ENCODE results near the gene TLE5.

TLE5 gene

GRCh38 chr19:3061182-3062161, 823 bp downstream of the TLE5 start:
- peaks cover 2% of the 10 kb centered on the region for H3K36me3 ChIP-seq (ENCODE audit: control insufficient read depth, insufficient read depth, low read length)
- no peak for DNase-seq
- no CpG with 5 or more reads among the region's 88 CpGs for WGBS (ENCODE audit: extremely low coverage, insufficient coverage, low lambda C conversion rate)

GRCh38 chr19:3060857-3061181, 1.5 kb downstream of the TLE5 start:
- peak overlapping the region; percentile 16 for H3K4me3 ChIP-seq (ENCODE audit: low read length)
- no CpG with 5 or more reads among the region's 4 CpGs for WGBS (ENCODE audit: extremely low coverage, insufficient coverage, low lambda C conversion rate)
- peak overlapping the region; percentile 91 for H3K18ac ChIP-seq (ENCODE audit: low read length)
- no peak overlapping the region for H3K23ac ChIP-seq (ENCODE audit: low read length)
- no peak overlapping the region for H2BK15ac ChIP-seq (replicated peaks; ENCODE audit: low read depth)
- H4K8ac ChIP-seq (ENCODE audit: low read depth, low read length): peak overlapping the region; percentile 96
- no peak overlapping the region for H3K27ac ChIP-seq (ENCODE audit: low read depth, low read length)
- H2BK120ac ChIP-seq (ENCODE audit: low read depth, low read length): no peak overlapping the region
- H2AK5ac ChIP-seq (ENCODE audit: low read length): no peak overlapping the region
- peaks cover 2% of the 10 kb centered on the region for H3K36me3 ChIP-seq (ENCODE audit: control insufficient read depth, insufficient read depth, low read length)
- no peak for DNase-seq
- H3K4me2 ChIP-seq (ENCODE audit: low read length): peak overlapping the region; percentile 2
- H3K4ac ChIP-seq (ENCODE audit: low read depth, low read length): no peak overlapping the region
- H2BK5ac ChIP-seq (ENCODE audit: low read length): no peak overlapping the region
- no peak overlapping the region for H4K5ac ChIP-seq (ENCODE audit: low read length)
- H3K56ac ChIP-seq (ENCODE audit: low read length): peak overlapping the region; percentile 89
- no peaks in the 10 kb centered on the region for H3K27me3 ChIP-seq (ENCODE audit: insufficient read depth, low read length, poor library complexity)
- peak overlapping the region; percentile 88 for H3K9ac ChIP-seq (ENCODE audit: low read length)
- H3K4me1 ChIP-seq (ENCODE audit: control insufficient read depth, low read depth, low read length): peaks cover 2% of the 10 kb centered on the region
- H3K79me1 ChIP-seq (ENCODE audit: low read length): peaks cover 5% of the 10 kb centered on the region
- H3K79me2 ChIP-seq (ENCODE audit: control insufficient read depth, insufficient read depth, low read length): no peaks in the 10 kb centered on the region

More at GRCh38 chr19:3061182-3062161, 823 bp downstream of the TLE5 start:
- H2BK15ac ChIP-seq (replicated peaks; ENCODE audit: low read depth): no peak overlapping the region
- no peak overlapping the region for H4K5ac ChIP-seq (ENCODE audit: low read length)
- peaks cover 2% of the 10 kb centered on the region for H3K4me1 ChIP-seq (ENCODE audit: control insufficient read depth, low read depth, low read length)
- H2BK5ac ChIP-seq (ENCODE audit: low read length): no peak overlapping the region
- peak overlapping the region; percentile 62 for H2BK120ac ChIP-seq (ENCODE audit: low read depth, low read length)
- peak overlapping the region; percentile 89 for H3K56ac ChIP-seq (ENCODE audit: low read length)
- no peak overlapping the region for H3K23ac ChIP-seq (ENCODE audit: low read length)
- H4K8ac ChIP-seq (ENCODE audit: low read depth, low read length): peak overlapping the region; percentile 96
- peak overlapping the region; percentile 91 for H3K18ac ChIP-seq (ENCODE audit: low read length)
- peak overlapping the region; percentile 69 for H3K4me3 ChIP-seq (ENCODE audit: low read length)
- no peaks in the 10 kb centered on the region for H3K79me2 ChIP-seq (ENCODE audit: control insufficient read depth, insufficient read depth, low read length)
- peak overlapping the region; percentile 59 for H3K27ac ChIP-seq (ENCODE audit: low read depth, low read length)
- H3K79me1 ChIP-seq (ENCODE audit: low read length): peaks cover 5% of the 10 kb centered on the region
- no peaks in the 10 kb centered on the region for H3K27me3 ChIP-seq (ENCODE audit: insufficient read depth, low read length, poor library complexity)
- H3K4ac ChIP-seq (ENCODE audit: low read depth, low read length): peak overlapping the region; percentile 90
- H3K9ac ChIP-seq (ENCODE audit: low read length): peak overlapping the region; percentile 88
- peak overlapping the region; percentile 50 for H3K4me2 ChIP-seq (ENCODE audit: low read length)
- H2AK5ac ChIP-seq (ENCODE audit: low read length): no peak overlapping the region

GRCh38 chr19:3059653-3060052, 2.6 kb downstream of the TLE5 start:
- Histone ChIP-seq H3K79me1 (ENCODE audit: low read length) (peaks cover 5% of the 10 kb centered on the region), H3K4me3 (ENCODE audit: low read length) (no peak overlapping the region), H3K9ac (ENCODE audit: low read length) (no peak overlapping the region), H2BK15ac (replicated peaks; ENCODE audit: low read depth) (no peak overlapping the region), H3K4me1 (ENCODE audit: control insufficient read depth, low read depth, low read length) (peaks cover 2% of the 10 kb centered on the region), H3K4ac (ENCODE audit: low read depth, low read length) (no peak overlapping the region), H4K5ac (ENCODE audit: low read length) (no peak overlapping the region), H2BK120ac (ENCODE audit: low read depth, low read length) (no peak overlapping the region), H3K18ac (ENCODE audit: low read length) (no peak overlapping the region), H2BK5ac (ENCODE audit: low read length) (no peak overlapping the region), H3K79me2 (ENCODE audit: control insufficient read depth, insufficient read depth, low read length) (no peaks in the 10 kb centered on the region), H3K27ac (ENCODE audit: low read depth, low read length) (no peak overlapping the region), H3K23ac (ENCODE audit: low read length) (no peak overlapping the region), H3K56ac (ENCODE audit: low read length) (no peak overlapping the region), H3K4me2 (ENCODE audit: low read length) (no peak overlapping the region), H2AK5ac (ENCODE audit: low read length) (no peak overlapping the region), H3K36me3 (ENCODE audit: control insufficient read depth, insufficient read depth, low read length) (peaks cover 5% of the 10 kb centered on the region), H4K8ac (ENCODE audit: low read depth, low read length) (no peak overlapping the region), H3K27me3 (ENCODE audit: insufficient read depth, low read length, poor library complexity) (no peaks in the 10 kb centered on the region)
- no CpG with 5 or more reads among the region's 16 CpGs for WGBS (ENCODE audit: extremely low coverage, insufficient coverage, low lambda C conversion rate)
- no peak for DNase-seq

- peaks cover 2% of the 10 kb centered on the region for H3K4me1 ChIP-seq (ENCODE audit: control insufficient read depth, low read depth, low read length)
These were observed 3.4 kb downstream of the TLE5 start for GRCh38 chr19:3058821-3059314.

GRCh38 chr19:3058009-3058820, 4.1 kb downstream of the TLE5 start:
- H2BK120ac ChIP-seq (ENCODE audit: low read depth, low read length): no peak overlapping the region
- H2BK15ac ChIP-seq (replicated peaks; ENCODE audit: low read depth): no peak overlapping the region
- H3K27ac ChIP-seq (ENCODE audit: low read depth, low read length): no peak overlapping the region
- H3K4me2 ChIP-seq (ENCODE audit: low read length): no peak overlapping the region
- no peak for DNase-seq
- H3K27me3 ChIP-seq (ENCODE audit: insufficient read depth, low read length, poor library complexity): no peaks in the 10 kb centered on the region
- H3K9ac ChIP-seq (ENCODE audit: low read length): no peak overlapping the region
- peak overlapping the region; percentile 45 for H3K23ac ChIP-seq (ENCODE audit: low read length)
- H3K4me3 ChIP-seq (ENCODE audit: low read length): no peak overlapping the region
- no peaks in the 10 kb centered on the region for H3K79me2 ChIP-seq (ENCODE audit: control insufficient read depth, insufficient read depth, low read length)
- no peak overlapping the region for H3K18ac ChIP-seq (ENCODE audit: low read length)
- H4K5ac ChIP-seq (ENCODE audit: low read length): no peak overlapping the region
- peaks cover 2% of the 10 kb centered on the region for H3K4me1 ChIP-seq (ENCODE audit: control insufficient read depth, low read depth, low read length)
- peak overlapping the region; percentile 42 for H3K56ac ChIP-seq (ENCODE audit: low read length)
- no peak overlapping the region for H2AK5ac ChIP-seq (ENCODE audit: low read length)
- no CpG with 5 or more reads among the region's 20 CpGs for WGBS (ENCODE audit: extremely low coverage, insufficient coverage, low lambda C conversion rate)
- no peak overlapping the region for H2BK5ac ChIP-seq (ENCODE audit: low read length)
- H3K4ac ChIP-seq (ENCODE audit: low read depth, low read length): no peak overlapping the region
- H3K36me3 ChIP-seq (ENCODE audit: control insufficient read depth, insufficient read depth, low read length): peaks cover 7% of the 10 kb centered on the region
- H3K79me1 ChIP-seq (ENCODE audit: low read length): peaks cover 5% of the 10 kb centered on the region
- no peak overlapping the region for H4K8ac ChIP-seq (ENCODE audit: low read depth, low read length)

More at GRCh38 chr19:3058821-3059314, 3.4 kb downstream of the TLE5 start:
- H4K5ac ChIP-seq (ENCODE audit: low read length): no peak overlapping the region
- no peak overlapping the region for H3K4me3 ChIP-seq (ENCODE audit: low read length)
- no peak overlapping the region for H2BK15ac ChIP-seq (replicated peaks; ENCODE audit: low read depth)
- no peaks in the 10 kb centered on the region for H3K79me2 ChIP-seq (ENCODE audit: control insufficient read depth, insufficient read depth, low read length)
- no peak overlapping the region for H2BK5ac ChIP-seq (ENCODE audit: low read length)
- no peak overlapping the region for H2BK120ac ChIP-seq (ENCODE audit: low read depth, low read length)
- no peak overlapping the region for H3K4ac ChIP-seq (ENCODE audit: low read depth, low read length)
- H2AK5ac ChIP-seq (ENCODE audit: low read length): no peak overlapping the region
- DNase-seq: no peak
- no peak overlapping the region for H3K18ac ChIP-seq (ENCODE audit: low read length)
- H3K27me3 ChIP-seq (ENCODE audit: insufficient read depth, low read length, poor library complexity): no peaks in the 10 kb centered on the region
- no CpG with 5 or more reads among the region's 10 CpGs for WGBS (ENCODE audit: extremely low coverage, insufficient coverage, low lambda C conversion rate)
- no peak overlapping the region for H3K56ac ChIP-seq (ENCODE audit: low read length)
- no peak overlapping the region for H3K23ac ChIP-seq (ENCODE audit: low read length)
- no peak overlapping the region for H4K8ac ChIP-seq (ENCODE audit: low read depth, low read length)
- peaks cover 7% of the 10 kb centered on the region for H3K36me3 ChIP-seq (ENCODE audit: control insufficient read depth, insufficient read depth, low read length)
- no peak overlapping the region for H3K4me2 ChIP-seq (ENCODE audit: low read length)
- no peak overlapping the region for H3K27ac ChIP-seq (ENCODE audit: low read depth, low read length)
- H3K79me1 ChIP-seq (ENCODE audit: low read length): peaks cover 5% of the 10 kb centered on the region
- no peak overlapping the region for H3K9ac ChIP-seq (ENCODE audit: low read length)
